Stimulated activated CD4-positive, alpha-beta T cell treated with anti-CD3 and anti-CD28 coated beads, Interleukin-15, amount 100 ng/mL, for 24 hours (primary cell): ENCODE measurements around the gene PPTC7.
"Not testable (repeated sequence)": the region's sequence is repeated elsewhere in the genome, so short reads cannot be mapped to it uniquely, and the experiment has no call there.

Experiments
- DNase-seq: peaks from one replicate; pipeline ENCODE4 v3.0.0-alpha.2; 2020

PPTC7 gene

GRCh38 chr12:110560048-110560447 is 23.1 kb downstream of the PPTC7 start:
- no peak for DNase-seq

- DNase-seq = not testable (repeated sequence)
Measured at GRCh38 chr12:110558945-110559344, 24.2 kb downstream of the PPTC7 start.

- DNase-seq = no peak
Measured at GRCh38 chr12:110557300-110557699, 25.8 kb downstream of the PPTC7 start.

DNA sequence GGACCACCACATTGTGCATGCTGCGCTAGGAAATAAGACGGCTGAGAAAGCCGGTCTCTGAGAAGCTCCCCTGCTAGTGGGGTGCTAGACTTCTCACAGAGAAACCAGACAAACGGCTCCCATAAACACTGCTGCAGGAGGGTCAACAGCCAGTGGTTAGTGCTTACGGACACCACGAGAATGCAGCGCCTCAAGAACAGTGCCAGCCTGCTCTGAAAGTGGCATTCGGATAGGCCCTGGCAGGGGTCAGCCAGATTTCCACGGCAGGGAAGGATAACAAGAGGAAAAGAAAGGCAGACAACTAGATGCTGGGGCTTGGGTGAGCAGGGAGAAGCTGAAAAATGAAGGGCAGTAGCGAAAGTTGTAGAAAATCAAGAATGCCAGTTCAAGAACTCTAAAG is 26.4 kb downstream of the PPTC7 start:
- DNase-seq = no peak

- DNase-seq = no peak
Measured at GRCh38 chr12:110555577-110556406, 27.3 kb downstream of the PPTC7 start.

DNA sequence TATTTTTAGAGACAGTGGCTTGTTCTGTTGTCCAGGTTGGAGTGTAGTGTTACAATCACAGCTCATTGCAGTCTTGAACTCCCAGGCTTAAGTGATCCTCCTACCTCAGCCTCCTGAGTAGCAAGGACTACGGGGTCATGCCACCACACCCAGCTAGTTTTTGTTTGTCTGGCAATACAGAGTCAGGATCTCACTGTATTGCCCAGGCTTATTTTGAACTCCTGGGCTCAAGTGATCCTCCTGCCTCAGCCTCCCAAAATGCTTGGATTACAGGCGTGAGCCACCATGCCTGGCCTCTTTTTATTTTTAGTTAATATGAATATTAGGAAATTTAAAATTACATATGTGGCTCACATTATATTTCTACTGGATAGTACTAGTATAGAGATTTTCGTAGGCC is 28.9 kb downstream of the PPTC7 start:
- no peak for DNase-seq

- DNase-seq = no peak
Measured at GRCh38 chr12:110550981-110551380, 32.1 kb downstream of the PPTC7 start.

- DNase-seq = no peak
Measured at GRCh38 chr12:110549716-110550115, 33.4 kb downstream of the PPTC7 start.

DNA sequence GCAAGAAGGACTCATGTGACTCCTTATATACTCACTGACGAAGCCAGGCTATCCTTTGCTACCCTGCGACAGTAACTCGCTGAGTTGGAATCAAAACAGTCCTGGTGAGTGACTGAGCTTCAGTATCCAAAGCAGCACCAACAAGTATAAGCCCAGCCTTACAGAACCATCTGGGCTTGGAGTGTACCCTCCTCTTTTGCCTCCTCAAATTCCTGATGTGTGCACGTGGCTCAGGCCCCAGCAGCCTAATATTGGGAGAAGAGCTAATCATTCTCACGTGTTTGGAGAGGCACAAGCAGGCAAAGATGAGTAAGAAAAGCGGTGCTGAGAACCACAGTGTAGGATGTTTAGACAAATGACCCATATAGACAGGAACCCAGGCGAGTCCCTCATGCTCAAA is 34.4 kb downstream of the PPTC7 start:
- DNase-seq = no peak

DNA sequence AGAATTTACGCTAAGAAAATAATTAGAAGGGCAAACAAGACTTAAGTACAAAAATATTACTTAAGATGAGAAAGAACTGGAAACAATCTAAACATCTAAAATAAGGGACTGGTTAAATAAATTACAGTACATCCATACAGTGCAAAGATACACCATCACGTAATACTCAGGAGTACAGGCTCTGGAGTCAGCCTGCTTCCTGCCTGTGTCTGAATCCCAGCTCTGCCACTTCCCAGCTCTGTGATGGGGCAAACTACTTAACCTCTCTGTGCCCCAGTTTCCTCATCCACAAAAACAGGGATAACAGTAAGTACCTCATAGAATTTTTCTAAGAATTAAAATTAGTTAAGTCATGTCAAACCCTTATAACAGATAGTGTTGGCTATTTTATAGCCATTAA is 36.0 kb downstream of the PPTC7 start:
- DNase-seq = no peak

DNA sequence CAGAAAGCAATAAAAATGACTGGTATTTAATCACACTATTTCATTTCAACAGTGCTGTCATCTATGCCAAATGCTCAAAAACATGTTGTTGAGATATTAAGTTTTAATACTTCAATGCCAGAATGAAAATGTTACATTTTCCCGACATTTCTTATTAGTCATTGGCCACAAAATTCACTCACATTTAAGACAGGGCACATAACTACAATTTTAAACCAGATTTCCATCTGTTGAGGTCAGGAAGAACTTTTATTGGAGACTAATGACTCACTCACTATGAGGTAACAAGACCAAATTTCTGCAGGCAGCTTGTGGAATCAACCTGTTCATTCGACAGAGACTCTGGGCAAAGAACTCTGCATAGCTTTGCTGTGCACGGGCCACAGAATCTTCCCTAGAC is 36.8 kb downstream of the PPTC7 start:
- no peak for DNase-seq

GRCh38 chr12:110545812-110546211 is 37.3 kb downstream of the PPTC7 start:
- DNase-seq = no peak

GRCh38 chr12:110545259-110545658 is 37.9 kb downstream of the PPTC7 start:
- not testable (repeated sequence) for DNase-seq

DNA sequence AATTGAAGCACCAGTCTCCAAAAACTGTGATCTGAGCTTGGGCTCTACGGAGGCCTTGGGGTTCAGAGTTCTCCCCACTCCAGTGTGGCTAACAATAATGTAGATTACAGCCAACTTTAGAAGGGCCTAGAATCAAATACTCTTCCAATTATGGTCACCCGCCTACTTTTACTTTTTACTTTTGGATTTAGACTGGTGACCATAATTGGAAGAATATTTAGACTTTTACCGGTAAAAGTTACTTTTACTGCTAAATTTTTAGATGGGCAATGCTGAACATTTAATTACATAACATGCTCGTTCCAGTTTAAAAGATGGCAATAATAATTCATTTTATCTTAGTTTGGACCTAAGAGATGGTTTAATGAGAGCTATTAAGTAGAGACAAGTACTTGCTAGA is 39.2 kb downstream of the PPTC7 start:
- DNase-seq = no peak

GRCh38 chr12:110543252-110543959 is 39.7 kb downstream of the PPTC7 start:
- DNase-seq = no peak

GRCh38 chr12:110540048-110540447 is 43.1 kb downstream of the PPTC7 start:
- no peak for DNase-seq

GRCh38 chr12:110538869-110539622 is 44.1 kb downstream of the PPTC7 start:
- DNase-seq = no peak

DNA sequence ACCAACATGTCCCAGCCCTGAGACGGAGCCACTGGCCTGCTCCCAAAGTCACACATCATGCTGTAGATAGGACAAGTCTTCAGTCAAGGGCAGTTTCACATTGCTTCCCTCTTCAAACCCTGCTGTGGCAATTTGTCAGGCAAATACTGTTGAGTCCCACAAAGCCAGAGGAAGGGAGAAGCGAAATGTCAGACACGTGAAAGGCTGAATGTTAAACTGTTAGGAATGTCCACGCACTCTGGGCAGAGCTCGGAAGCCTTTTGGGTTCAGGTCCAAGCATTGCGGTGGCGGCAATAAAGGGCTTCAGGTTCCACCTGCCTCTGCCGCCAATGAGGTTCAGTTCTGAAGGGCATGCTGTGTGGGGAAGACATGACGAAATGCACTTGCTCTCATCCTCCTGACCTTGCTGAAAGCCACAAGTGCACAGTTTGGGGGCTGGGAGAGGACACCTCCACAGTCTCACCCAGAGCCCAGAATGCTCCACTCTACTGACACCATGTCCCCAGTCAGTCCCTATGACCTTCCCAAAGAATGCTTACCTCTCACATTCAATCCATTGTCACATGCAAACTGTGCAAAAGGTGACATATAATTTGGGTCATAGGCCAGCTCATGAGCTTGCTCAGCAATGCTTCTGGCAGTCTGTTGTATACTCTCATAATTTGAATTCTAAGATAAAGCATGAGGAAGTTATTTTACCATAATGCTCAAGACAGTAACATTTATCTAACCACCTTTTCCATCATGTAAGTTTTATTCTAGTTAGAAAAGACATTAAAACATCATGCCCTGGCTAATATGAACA is 45.3 kb downstream of the PPTC7 start:
- DNase-seq = no peak

GRCh38 chr12:110536834-110537604 is 46.1 kb downstream of the PPTC7 start:
- DNase-seq = no peak

- no peak for DNase-seq
Measured at GRCh38 chr12:110534811-110535210, 48.3 kb downstream of the PPTC7 start.

GRCh38 chr12:110533607-110534006 is 49.5 kb downstream of the PPTC7 start:
- DNase-seq = no peak

DNA sequence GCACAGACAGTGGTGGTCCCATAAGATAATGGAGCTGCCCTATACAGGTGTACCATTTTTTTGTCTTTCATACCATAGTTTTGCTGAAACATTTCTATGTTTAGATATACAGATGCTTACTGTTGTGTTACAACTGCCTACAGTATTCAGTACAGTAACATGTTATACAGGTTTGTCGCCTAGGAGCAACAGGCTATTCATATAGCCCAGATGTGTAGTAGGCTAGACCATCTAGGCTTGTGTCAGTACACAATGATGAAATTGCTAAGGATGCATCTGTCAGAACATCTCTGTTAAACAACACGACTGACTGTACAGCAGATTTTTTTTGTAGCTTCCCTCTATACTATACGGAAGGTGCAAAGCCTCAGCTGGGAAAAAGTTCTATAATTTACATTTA is 50.5 kb downstream of the PPTC7 start:
- no peak for DNase-seq
